Esophagus muscularis mucosa (tissue), 4 donors: Measurements from ENCODE around the gene ATG9A. TPM values are rescaled to one million over a fixed set of nuclear protein-coding genes. Genes with fewer than 3 reads are reported as not detected.

Experiments used
- DNase-seq: peaks from one replicate; pipeline ENCODE4 v3.0.0-alpha.2; 2017; ENCODE audit errors: extremely low spot score
- H3K27ac ChIP-seq, 4 donors: fragments of 200-600 bp; sonication (generic); replicated peaks in 1 of 4; 1 replicate in 3 of 4; 2 replicates in 1 of 4; pipeline ENCODE4 v1.5.1; 2016 to 2019; ENCODE audit warnings: mild to moderate bottlenecking in 1 of 4
- H3K27me3 ChIP-seq, 4 donors: fragments of 200-600 bp; sonication (generic); one replicate each; pipeline versions ENCODE4 v1.5.1 to v1.6.0; 2016 to 2019
- H3K36me3 ChIP-seq, 4 donors: fragments of 200-600 bp; sonication (generic); one replicate each; pipeline ENCODE4 v1.5.1; 2016 to 2019
- H3K4me1 ChIP-seq, 4 donors: fragments of 200-600 bp; sonication (generic); one replicate each; pipeline ENCODE4 v1.5.1; 2016 to 2019
- H3K4me3 ChIP-seq, 4 donors: fragments of 200-600 bp; sonication (generic); 1 replicate in 2 of 4; 2 replicates in 2 of 4; pipeline ENCODE4 v1.5.1; 2016 to 2019; ENCODE audit warnings: mild to moderate bottlenecking in 4 of 4, moderate library complexity in 1 of 4
- H3K9me3 ChIP-seq, 4 donors: fragments of 200-600 bp; sonication (generic); 1 replicate in 3 of 4; 2 replicates in 1 of 4; pipeline ENCODE4 v1.5.1; 2016 to 2019
- EP300 ChIP-seq: sonication (generic); formaldehyde crosslinking; IDR thresholded peaks from one replicate; pipeline ENCODE4 v1.6.1; 2017; ENCODE audit warnings: antibody characterized with exemption
- POLR2A ChIP-seq: fragments of 450-650 bp; IDR thresholded peaks from one replicate; pipeline ENCODE4 v1.6.1; 2017; ENCODE audit warnings: antibody characterized with exemption, moderate library complexity, mild to moderate bottlenecking, low read depth
- POLR2AphosphoS5 ChIP-seq, 2 donors: sonication (generic); formaldehyde crosslinking; IDR thresholded peaks; one replicate each; pipeline ENCODE4 v1.6.1; 2017; ENCODE audit warnings: antibody characterized with exemption in 2 of 2
- WGBS: methylation state at CpG from one replicate; pipeline ENCODE4 v1.1.5; 2018; 5-methylcytosine and 5-hydroxymethylcytosine counted together
- intact Hi-C: fragments of 100-400 bp; cut with DNase I; formaldehyde crosslinking; loops from one replicate; pipeline ENCODE4 v1.15.1; 2023
- total RNA-seq, 4 donors: library from RNA; depleted of rRNA; stranded (reverse); fragments of >200 nt; gene quantifications; one replicate each; pipeline versions ENCODE4 v1.1.0 to v1.2.1, GENCODE V29; 2016
- TF ChIP-seq, protein P1 (sequence below), 3 experiments: fragments of 200-600 bp in 2 of 3; fragments of 450-650 bp in 1 of 3; sonication (generic) in 2 of 3; IDR thresholded peaks; one replicate each; pipeline ENCODE4 v1.5.1; 2017 to 2019; ENCODE audit warnings: antibody characterized with exemption in 3 of 3, mild to moderate bottlenecking in 2 of 3, moderate library complexity in 1 of 3

The ATG9A gene
- total RNA-seq, 4 donors from 2014 or later, result 41.5 to 75.3 (median 56.2) TPM

DNA sequence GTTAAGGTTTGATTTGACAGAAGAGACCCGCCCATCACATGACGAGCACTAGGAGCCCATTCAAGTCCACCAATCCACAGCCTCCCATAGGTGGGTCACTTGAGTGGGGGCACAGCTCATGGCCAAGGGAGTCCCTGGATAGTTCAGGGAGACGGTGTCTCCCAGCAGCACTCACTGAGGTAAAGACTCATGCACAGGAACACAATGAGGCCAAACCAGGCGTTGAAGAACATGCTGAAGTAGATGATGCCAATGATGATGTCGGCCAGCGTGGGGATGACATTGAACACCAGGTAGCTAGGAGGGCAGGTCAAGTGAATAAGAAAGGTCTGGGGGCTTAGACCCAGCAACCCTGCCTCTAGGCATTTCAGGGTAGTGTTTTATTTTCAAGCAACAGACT, 14.7 kb downstream of the ATG9A start:
- Histone ChIP-seq H3K36me3 (peaks cover 20 to 69% (median 65%) of the 10 kb centered on the region in 4 donors), H3K4me3 (no peak overlapping the region), H3K4me1 (peaks cover 25 to 43% (median 40%) of the 10 kb centered on the region in 4 donors), H3K27ac (no peak overlapping the region), H3K27me3 (no peaks in the 10 kb centered on the region), H3K9me3 (no peaks in the 10 kb centered on the region)
- WGBS, result 86% methylated on average over 6 of the region's 6 CpGs
- intact Hi-C loops, result no loop called here
- TF ChIP-seq, protein P1, sequence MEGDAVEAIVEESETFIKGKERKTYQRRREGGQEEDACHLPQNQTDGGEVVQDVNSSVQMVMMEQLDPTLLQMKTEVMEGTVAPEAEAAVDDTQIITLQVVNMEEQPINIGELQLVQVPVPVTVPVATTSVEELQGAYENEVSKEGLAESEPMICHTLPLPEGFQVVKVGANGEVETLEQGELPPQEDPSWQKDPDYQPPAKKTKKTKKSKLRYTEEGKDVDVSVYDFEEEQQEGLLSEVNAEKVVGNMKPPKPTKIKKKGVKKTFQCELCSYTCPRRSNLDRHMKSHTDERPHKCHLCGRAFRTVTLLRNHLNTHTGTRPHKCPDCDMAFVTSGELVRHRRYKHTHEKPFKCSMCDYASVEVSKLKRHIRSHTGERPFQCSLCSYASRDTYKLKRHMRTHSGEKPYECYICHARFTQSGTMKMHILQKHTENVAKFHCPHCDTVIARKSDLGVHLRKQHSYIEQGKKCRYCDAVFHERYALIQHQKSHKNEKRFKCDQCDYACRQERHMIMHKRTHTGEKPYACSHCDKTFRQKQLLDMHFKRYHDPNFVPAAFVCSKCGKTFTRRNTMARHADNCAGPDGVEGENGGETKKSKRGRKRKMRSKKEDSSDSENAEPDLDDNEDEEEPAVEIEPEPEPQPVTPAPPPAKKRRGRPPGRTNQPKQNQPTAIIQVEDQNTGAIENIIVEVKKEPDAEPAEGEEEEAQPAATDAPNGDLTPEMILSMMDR (IDR thresholded peaks at IDR 0.05), result no peak
- no peak for DNase-seq

DNA sequence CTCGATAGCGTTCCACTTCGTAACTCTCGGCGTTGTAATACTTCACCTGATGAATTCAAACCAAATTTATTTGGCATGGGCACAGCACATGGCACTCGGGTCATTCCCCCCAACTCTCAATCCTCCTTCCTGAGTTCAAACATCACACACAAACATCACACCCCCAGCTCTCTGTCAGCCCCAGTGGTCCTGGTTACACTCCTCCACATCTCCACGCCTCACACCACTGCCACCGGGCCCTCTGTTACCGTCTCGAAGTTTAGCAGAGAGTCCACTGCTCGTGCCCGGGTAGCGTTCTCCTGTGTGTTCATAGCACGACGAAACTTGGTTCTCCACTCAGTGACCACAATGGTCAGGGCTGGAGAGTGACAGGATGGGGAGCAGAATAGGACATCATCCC, 15.3 kb downstream of the ATG9A start:
- H3K4me3 ChIP-seq, result no peak overlapping the region
- no peak overlapping the region for H3K27ac ChIP-seq
- H3K4me1 ChIP-seq, result peaks cover 19 to 37% (median 34%) of the 10 kb centered on the region in 4 donors
- TF ChIP-seq, protein P1 (IDR thresholded peaks at IDR 0.05), result no peak
- TF ChIP-seq POLR2A (no peak), POLR2AphosphoS5 (IDR thresholded peaks at IDR 0.05) (no peak), EP300 (no peak)
- no peaks in the 10 kb centered on the region for H3K27me3 ChIP-seq
- no peaks in the 10 kb centered on the region for H3K9me3 ChIP-seq
- intact Hi-C loops, result no loop called here
- peaks cover 20 to 72% (median 69%) of the 10 kb centered on the region in 4 donors for H3K36me3 ChIP-seq
- 90% methylated on average over 15 of the region's 15 CpGs for WGBS
- no peak for DNase-seq

DNA sequence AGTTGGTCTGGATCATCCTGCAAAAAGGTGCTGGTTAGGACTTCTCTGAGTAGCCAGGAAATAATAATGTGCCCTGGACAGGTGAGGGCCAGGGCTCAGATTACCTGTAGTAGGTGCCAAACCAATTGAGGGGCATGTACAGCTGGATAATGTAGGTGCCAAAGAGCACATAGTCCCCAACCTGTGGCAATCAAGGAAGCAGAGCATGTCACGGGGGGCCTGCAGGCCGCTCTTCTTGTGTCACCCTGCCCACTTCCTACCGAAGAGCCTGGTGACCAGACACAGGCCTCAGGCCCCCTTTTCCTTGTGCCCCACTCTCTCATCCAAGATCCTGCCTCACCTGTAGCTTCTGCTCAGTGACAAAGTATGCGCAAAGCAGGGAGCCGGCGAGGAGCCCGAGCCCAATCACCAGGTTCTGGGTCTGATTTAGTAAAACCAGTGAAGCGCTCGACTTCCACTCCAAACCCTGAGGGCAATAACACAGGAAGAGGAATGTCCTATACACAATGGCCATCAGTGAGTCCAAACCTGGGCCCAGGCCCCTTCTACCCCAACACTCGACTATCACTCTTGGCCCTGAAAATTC, 15.9 kb downstream of the ATG9A start:
- no peaks in the 10 kb centered on the region for H3K9me3 ChIP-seq
- H3K36me3 ChIP-seq, result peaks cover 20 to 77% (median 75%) of the 10 kb centered on the region in 4 donors
- TF ChIP-seq POLR2AphosphoS5 (IDR thresholded peaks at IDR 0.05), result no peak
- TF ChIP-seq, protein P1 (IDR thresholded peaks at IDR 0.05), result no peak
- TF ChIP-seq POLR2A, result no peak
- TF ChIP-seq EP300, result no peak

DNA sequence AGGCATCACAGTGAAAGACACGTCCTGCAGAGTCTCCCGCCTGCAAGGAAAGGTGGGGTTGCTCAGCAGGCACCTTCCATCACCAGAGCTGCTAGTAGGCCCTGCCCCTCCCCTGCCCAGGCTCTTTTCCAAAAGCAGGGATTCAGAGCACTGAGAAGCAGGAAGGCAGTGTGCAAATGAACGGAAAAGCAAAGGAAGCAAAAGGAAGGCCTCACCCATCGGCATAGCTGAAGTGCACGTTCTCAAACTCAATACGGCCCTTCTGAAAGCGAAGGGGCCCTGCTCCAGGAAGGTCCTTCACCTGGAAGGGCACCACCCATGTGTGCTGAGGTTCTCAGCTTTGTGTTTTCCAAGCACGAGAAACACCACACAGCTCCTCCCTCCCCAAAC, 16.4 kb downstream of the ATG9A start:
- Histone ChIP-seq H3K9me3 (no peaks in the 10 kb centered on the region), H3K36me3 (peaks cover 20 to 83% (median 80%) of the 10 kb centered on the region in 4 donors), H3K4me3 (no peak overlapping the region), H3K27ac (no peak overlapping the region), H3K4me1 (peaks cover 15 to 34% (median 31%) of the 10 kb centered on the region in 4 donors), H3K27me3 (no peaks in the 10 kb centered on the region)
- intact Hi-C loops, result no loop called here
- WGBS, result 97% methylated on average over 4 of the region's 8 CpGs
- no peak for DNase-seq
- TF ChIP-seq EP300 (no peak), POLR2AphosphoS5 (IDR thresholded peaks at IDR 0.05) (no peak), POLR2A (no peak)
- TF ChIP-seq, protein P1 (IDR thresholded peaks at IDR 0.05), result no peak

More for the DNA sequence above, 15.9 kb downstream of the ATG9A start:
- no peak overlapping the region for H3K27ac ChIP-seq
- no peak overlapping the region for H3K4me3 ChIP-seq
- peaks cover 16 to 34% (median 31%) of the 10 kb centered on the region in 4 donors for H3K4me1 ChIP-seq
- H3K27me3 ChIP-seq, result no peaks in the 10 kb centered on the region
- intact Hi-C loops, result no loop called here
- DNase-seq, result no peak
- 93% methylated on average over 10 of the region's 10 CpGs for WGBS

DNA sequence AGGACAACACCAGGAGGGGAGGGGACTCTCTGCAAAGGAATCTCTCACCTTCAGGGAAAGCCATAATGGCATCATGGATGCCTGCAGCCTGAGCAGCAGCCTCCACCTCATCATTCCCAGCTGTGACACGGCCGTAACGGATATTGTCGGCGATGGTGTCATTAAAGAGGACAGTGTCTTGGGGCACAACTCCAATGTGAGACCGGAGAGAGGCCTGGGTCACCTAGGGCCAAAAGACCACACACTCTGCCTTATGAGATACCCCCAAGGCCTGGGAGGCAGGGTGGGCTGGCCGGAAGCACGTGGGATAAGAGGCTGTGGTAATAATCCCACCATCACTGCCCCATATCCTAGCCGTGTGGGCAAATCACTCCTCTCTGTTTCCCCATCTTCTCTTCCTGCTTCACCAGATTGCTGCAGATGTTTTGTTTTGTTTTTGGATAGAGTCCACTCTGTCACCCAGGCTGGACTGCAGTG, 18.5 kb downstream of the ATG9A start:
- Histone ChIP-seq H3K27ac (no peak overlapping the region), H3K27me3 (peaks cover 0 to 2% (median 0%) of the 10 kb centered on the region in 4 donors), H3K36me3 (peaks cover 17 to 79% (median 74%) of the 10 kb centered on the region in 4 donors), H3K4me3 (no peak overlapping the region), H3K9me3 (no peaks in the 10 kb centered on the region), H3K4me1 (peaks cover 16 to 28% (median 24%) of the 10 kb centered on the region in 4 donors)
- no peak for TF ChIP-seq POLR2AphosphoS5 (IDR thresholded peaks at IDR 0.05)
- TF ChIP-seq EP300, result no peak
- TF ChIP-seq POLR2A, result no peak
- TF ChIP-seq, protein P1 (IDR thresholded peaks at IDR 0.05), result no peak
- WGBS, result 93% methylated on average over 9 of the region's 9 CpGs
- peak; percentile 34 for DNase-seq
- intact Hi-C loops, result no loop called here
